ENCODE measurements around the gene FCRLA.

FCRLA gene

GRCh38 chr1:161733526-161733925 is 26.5 kb downstream of the FCRLA start:
- DNase-seq, result no peak

DNA sequence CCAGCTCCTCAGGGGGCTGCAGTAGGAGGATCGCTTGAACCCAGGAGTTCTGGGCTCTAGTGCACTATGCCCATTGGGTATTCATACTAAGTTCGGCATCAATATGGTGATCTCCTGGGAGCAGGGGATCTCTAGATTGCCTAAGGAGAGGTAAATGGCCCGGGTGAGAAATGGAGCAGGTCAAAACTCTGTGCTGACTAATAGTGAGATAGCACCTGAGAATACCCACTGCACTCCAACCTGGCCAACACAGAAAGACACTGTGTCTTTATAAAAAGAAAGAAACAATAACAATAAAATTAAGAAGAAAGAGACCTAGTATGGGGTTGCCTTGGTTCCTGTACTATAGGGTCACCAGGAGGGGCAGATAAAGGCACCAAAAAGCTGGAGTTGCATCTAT is 28.8 kb downstream of the FCRLA start:
- no peak for DNase-seq

DNA sequence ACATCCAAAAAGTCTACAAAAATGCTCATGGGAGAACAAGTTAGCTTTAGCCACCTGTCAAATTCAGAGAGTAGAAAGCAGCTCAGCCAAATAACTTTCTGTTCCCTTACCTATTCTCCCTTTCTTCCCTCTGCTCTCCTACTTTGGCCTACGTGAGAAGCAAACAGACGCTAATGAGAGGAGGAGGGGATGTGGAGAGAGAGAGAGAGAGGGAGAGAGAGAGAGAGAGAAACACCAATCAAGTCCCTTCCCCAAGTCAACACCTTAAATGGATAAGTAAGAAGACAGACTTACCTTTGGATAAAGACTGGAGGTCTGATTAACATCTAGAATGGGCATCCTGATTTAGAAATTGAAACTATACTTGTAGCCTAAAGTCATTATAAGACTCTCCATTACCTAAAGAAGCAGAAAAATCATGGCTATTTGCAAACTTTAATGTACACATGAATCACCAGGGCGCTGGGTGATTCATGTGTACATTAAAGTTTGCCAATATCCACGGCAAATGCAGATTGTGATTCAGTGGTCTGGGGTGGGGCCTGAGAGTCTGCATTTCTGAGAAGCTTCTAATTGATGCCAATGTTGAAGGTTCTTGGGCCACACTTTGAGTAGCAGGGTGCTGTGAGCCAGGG is 29.4 kb downstream of the FCRLA start:
- no peak for DNase-seq

DNA sequence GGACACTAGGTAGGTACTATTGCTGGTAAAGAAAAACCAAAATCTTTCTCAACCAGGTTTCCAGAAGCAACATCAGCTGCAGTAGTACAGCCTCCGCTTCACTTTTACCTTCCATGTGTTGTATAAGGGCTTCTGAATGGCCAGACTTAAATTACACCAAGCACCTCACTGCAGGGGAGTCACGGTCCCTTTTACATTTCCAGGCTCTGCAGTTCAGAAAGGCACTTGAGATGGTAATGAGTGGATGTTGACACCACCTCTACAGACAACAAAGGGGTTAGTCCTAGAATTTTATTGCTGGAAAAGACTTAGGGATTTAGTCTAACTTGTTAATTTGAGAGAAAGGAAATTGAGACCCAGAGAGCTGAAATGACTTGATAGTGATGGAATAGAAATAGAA is 30.6 kb downstream of the FCRLA start:
- DNase-seq, result no peak

GRCh38 chr1:161738627-161739287 is 31.7 kb downstream of the FCRLA start:
- DNase-seq, result peak; percentile 67

- no peak for DNase-seq
Measured at GRCh38 chr1:161739865-161740566, 33.0 kb downstream of the FCRLA start.

GRCh38 chr1:161740921-161741320 is 33.9 kb downstream of the FCRLA start:
- DNase-seq, result no peak

GRCh38 chr1:161743231-161743630 is 36.2 kb downstream of the FCRLA start:
- DNase-seq, result no peak

GRCh38 chr1:161747801-161748200 is 40.8 kb downstream of the FCRLA start:
- DNase-seq, result no peak

DNA sequence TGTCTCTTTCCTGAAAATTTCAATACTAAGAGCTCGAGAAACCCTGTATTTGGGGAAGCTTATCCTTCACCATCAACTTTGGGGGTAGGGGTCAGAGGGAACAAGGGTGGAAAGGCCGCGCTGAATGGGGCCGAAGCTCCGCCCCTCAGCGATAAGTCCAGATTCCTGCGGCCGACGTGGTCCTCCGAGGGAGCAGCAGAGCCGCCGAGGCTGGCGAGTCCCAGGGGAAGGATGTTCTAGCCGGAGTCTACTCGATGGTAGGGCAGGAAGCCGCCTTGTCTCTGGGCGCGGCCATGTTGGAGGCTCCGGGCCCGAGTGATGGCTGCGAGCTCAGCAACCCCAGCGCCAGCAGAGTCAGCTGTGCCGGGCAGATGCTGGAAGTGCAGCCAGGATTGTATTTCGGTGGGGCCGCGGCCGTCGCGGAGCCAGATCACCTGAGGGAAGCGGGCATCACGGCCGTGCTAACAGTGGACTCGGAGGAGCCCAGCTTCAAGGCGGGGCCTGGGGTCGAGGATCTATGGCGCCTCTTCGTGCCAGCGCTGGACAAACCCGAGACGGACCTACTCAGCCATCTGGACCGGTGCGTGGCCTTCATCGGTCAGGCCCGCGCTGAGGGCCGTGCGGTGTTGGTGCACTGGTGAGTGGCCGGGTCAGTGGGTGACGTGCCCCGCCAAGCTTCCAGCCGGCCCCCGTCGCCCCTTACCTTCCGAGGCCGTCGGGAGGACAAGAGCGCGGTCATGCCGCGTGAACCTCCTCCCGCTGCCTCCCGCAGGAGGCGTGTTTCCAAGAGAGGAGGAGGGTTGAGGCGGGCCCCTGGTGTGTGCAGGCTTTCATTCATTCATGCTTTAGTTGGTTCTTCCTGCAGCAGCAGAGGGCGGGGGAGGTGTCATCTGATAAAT is 42.7 kb downstream of the FCRLA start, which contains the start of gene DUSP12:
TSS of gene DUSP12 (plus strand) at position 278 of the 899 bp plus-strand sequence. CDS start at position 294, 16 bp downstream.
- DNase-seq, result peak; percentile 91

DNA sequence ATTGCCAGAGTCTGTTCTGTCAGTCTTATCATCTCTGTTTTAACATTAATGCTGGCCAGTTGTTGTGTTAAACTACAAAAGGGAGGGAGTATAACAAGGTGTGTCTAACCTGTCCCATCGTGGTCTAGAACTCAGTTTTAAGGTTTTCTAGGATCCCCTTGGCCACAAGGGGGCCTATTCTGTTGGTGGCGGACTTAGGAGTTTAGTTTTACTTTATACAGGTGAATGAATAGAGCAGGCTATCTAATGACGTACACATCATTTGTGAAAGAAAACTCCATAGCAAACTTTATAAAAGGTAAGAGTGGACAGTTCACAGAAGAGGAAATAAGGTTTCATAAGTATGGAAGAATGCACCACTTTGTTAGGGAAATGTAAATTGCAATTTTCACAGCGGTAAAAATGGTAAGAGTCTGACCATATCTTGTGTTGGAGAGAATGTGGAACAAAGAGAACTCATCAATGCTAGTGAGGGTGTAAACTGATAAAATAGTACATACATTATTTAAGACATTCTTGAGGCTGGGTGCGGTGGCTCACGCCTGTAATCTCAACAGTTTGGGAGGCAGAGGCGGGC is 56.6 kb downstream of the FCRLA start:
- peak; percentile 74 for DNase-seq

Measured in CD4-positive, alpha-beta T cell treated with Interleukin-21 for 1 hour (primary cell).